Measurements from ENCODE around the gene SPRYD7. TPM values are rescaled to one million over a fixed set of nuclear protein-coding genes. Genes with fewer than 3 reads are reported as not detected.
A peak's percentile ranks its signal among the peaks of the same experiment; 100 is the strongest.

SPRYD7 gene
- total and polyA plus RNA-seq, 2 of the 13 experiments (the other 11 are each of a cell fraction or from before 2014, with no cell fraction given) = 2.7 to 5.9 TPM

DNA sequence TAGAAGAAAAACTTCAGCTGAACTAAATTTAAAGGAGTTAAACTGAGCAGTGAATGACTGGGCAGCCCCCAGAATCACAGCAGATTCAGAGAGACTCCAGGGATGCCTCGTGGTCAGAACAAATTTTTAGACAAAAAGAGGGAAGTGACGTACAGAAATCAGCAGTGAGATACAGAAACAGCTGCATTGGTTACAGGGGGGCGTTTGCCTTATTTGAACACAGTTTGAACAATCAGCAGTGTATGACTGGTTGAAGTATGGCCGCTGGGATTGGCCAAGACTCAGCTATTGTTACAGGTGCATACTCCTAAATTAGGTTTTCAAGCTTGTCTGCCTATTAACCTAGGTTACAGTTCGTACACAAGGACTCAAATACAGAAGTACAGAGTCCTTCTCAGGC lies 2.2 kb upstream of the SPRYD7 start (continued):
- TF ChIP-seq SOX6 (IDR thresholded peaks at IDR 0.05) = no peak
- TF ChIP-seq SOX6 (CRISPR knock-in tag; IDR thresholded peaks at IDR 0.05) = 0 out of 2 replicates have a peak, but pooled peaks have one; percentile 12
- no peak for TF ChIP-seq ZNF44 (CRISPR knock-in tag; IDR thresholded peaks at IDR 0.05)

- Histone ChIP-seq H3K9me3 (ENCODE audit: low read length) (no peaks in the 10 kb centered on the region), H2AFZ (ENCODE audit: low read length) (no peak overlapping the region), H3K27me3 (ENCODE audit: control insufficient read depth in 1 of 2, insufficient read depth in 2 of 2, low read length in 2 of 2) (no peaks in the 10 kb centered on the region; a peak in 1 of 5 replicates), H3K4me1 (ENCODE audit: insufficient read depth, low read length) (peaks cover 41% of the 10 kb centered on the region), H3K36me3 (replicated peaks in 1 of 2; ENCODE audit: control insufficient read depth in 1 of 2, insufficient read depth in 2 of 2, low read length in 2 of 2) (no peaks in the 10 kb centered on the region), H3K4me2 (ENCODE audit: low read depth, low read length) (peak overlapping the region; percentile 92), H3K4me3 (replicated peaks in 1 of 3; ENCODE audit: insufficient read depth in 1 of 3, low read depth in 2 of 3, low read length in 3 of 3) (peak overlapping the region; percentile 66 to 88 (median 81)), H3K9ac (ENCODE audit: insufficient read depth, low read depth, low read length) (peak overlapping the region; percentile 65), H3K79me2 (ENCODE audit: insufficient read depth, low read length) (peaks cover 7% of the 10 kb centered on the region), H4K20me1 (ENCODE audit: insufficient read depth, low read length) (no peaks in the 10 kb centered on the region), H3K27ac (ENCODE audit: extremely low read length, insufficient read depth, low read length) (peak overlapping the region; percentile 10)
- no TSS peak for BruUV-seq (replicated peaks)
- TF ChIP-seq TBX2 (CRISPR knock-in tag; IDR thresholded peaks at IDR 0.05; ENCODE audit: borderline replicate concordance) (peak; percentile 2; the same call in 1 of the 2 replicates), ZBTB34 (CRISPR knock-in tag; IDR thresholded peaks at IDR 0.05) (peak; percentile 47; the same call in 1 of the 2 replicates), ZSCAN31 (CRISPR knock-in tag; IDR thresholded peaks at IDR 0.05; ENCODE audit: low read depth) (0 out of 2 replicates have a peak, but pooled peaks have one; percentile 10), ZGPAT (CRISPR knock-in tag; IDR thresholded peaks at IDR 0.05) (no peak)
- WGBS (ENCODE audit: low lambda C conversion rate) = 2% methylated on average over 9 of the region's 21 CpGs
- peak; percentile 20 for ATAC-seq
- no peak for DNase-seq (ENCODE audit: low spot score)
- POLR2A ChIA-PET = interaction anchor here (0.9 to 1.5 kb wide), 5 partner anchors 15 to 1516 kb away, joined by 4 to 14 read pairs (median 5); partner anchors contain the start of genes INTS6, KPNA3 and TRIM13
- CTCF ChIA-PET (ENCODE audit: low intra/inter-chr PET ratio, low total read pairs) = no interaction called here
- no peak for FAIRE-seq
- intact Hi-C loops (cut with micrococcal nuclease; ENCODE audit: unreplicated experiment) (loop anchor here (1.0 to 5.0 kb wide), 3 partner anchors 78 to 187 kb away; partner anchors contain the start of gene KPNA3), in situ Hi-C loops (cut with HindIII; ENCODE audit: extremely low pct_ligation_motif_present, low pct_unique_long_range_greater_than_20kb) (no loop called here)
Measured at GRCh38 chr13:49936968-49937273, 781 bp upstream of the SPRYD7 start.
